HG02588 (cell line): Measurements from ENCODE around the gene DIDO1.
A peak's percentile ranks its signal among the peaks of the same experiment; 100 is the strongest.

Experiments
- ATAC-seq: cut with Tn5 transposase; IDR thresholded peaks from one replicate; pipeline ENCODE4 v1.9.1; 2021; ENCODE audit warnings: mild to moderate bottlenecking, moderate library complexity; ENCODE audit not compliant: unreplicated experiment

DIDO1 gene

GRCh38 chr20:62914436-62914835 lies 11.9 kb downstream of the DIDO1 start:
- no peak for ATAC-seq

- ATAC-seq: no peak
These were observed 13.2 kb downstream of the DIDO1 start for GRCh38 chr20:62913043-62913630.

- ATAC-seq: no peak
These were observed 14.5 kb downstream of the DIDO1 start for GRCh38 chr20:62911701-62912280.

DNA sequence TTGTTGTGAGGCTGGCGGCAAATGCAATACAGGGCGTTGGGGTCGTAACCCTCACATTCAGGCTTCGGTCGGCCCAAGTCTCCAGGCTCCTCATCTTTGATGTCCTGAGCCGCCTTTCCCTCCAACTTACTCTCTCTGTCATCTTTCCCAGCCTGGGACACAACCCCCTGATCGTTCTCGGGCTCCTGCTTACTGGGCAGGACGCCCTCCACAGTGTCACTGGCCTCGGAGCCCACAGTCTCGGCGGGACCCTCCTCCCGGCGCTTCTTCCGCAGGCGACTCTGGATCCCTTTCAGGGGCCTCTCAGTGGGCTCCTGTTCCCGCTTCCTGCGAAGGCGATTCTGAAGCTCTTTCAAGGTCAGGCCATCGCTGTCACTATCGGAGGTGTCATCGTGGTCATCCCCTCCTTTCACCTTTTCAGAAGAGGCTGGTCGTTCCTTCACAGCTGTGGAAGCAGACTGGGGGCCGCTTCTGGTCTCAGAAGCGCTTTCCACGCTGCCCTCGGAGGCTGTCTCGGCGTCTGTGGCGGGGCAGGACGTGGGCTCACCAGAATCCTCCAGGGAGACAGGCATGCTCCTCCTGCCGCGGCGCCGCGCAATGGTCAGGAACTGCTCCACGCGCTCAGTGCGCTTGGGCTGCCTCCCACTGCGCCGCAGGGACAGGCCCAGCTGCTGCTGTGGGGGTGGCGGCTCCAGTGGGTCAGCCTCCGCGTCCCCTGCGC lies 15.4 kb downstream of the DIDO1 start:
- no peak for ATAC-seq

- no peak for ATAC-seq
These were observed 16.0 kb downstream of the DIDO1 start for GRCh38 chr20:62910217-62910766.

DNA sequence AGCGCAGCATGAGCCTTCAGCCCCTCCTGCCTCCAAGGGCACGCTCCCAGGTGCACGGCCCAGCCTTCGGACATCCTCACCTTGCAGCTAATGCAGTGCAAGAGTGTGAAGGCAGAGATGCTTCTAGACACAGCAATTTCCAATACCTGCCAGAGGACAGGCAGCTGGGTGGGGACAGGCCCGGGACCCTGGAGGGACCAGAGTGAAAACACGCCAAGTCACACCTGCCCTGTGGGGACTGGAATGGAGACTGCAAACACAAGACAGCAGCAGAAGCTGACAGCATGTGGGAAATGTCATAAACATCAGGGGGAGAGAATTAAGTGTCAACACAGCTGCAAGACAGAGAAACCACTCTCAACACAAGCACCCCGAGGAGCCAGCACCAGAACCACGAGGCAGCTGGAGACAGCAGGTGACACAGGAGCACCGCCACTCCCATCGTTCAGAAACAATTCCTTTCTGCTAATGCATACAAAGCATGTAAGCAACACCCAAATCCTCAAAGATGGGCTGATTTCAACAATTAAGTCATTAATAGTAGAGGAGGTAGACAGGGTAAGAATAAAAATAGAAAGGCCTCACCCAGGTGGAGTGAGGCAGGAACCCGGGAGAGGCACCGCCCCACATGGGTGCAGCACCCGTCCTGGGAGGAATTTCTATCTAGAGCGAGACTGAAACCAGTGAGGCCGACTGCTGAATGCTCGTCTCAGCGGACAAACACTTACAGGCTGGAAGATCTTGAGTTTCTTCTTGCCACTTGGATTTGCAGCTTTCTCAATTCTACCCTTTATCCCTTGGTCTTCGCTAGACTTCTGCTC lies 17.1 kb downstream of the DIDO1 start:
- ATAC-seq: no peak

- ATAC-seq: no peak
These were observed 18.7 kb downstream of the DIDO1 start for GRCh38 chr20:62907384-62908317.

- ATAC-seq: no peak
These were observed 19.5 kb downstream of the DIDO1 start for GRCh38 chr20:62906647-62907375.

DNA sequence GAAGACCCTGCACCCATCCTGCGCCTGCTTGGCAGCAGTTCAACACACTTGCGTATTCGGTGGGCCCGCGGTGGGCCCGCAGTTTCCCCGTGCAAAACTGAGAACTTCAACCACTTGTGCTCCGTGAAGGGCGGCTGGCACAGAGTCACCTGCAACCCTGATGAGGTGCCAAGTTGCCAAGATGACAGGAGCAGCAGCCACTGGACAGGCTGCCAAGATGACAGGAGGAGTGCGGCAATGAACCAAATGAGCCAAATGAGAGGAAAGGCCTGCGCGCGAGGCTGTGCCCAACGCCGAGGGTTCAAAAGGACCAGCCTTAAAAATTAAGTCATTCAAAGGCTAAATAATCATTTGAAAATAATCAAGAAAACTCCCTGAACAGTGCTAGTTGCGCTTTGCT lies 20.1 kb downstream of the DIDO1 start:
- ATAC-seq: no peak

GRCh38 chr20:62905536-62906117 lies 20.7 kb downstream of the DIDO1 start:
- ATAC-seq: no peak

DNA sequence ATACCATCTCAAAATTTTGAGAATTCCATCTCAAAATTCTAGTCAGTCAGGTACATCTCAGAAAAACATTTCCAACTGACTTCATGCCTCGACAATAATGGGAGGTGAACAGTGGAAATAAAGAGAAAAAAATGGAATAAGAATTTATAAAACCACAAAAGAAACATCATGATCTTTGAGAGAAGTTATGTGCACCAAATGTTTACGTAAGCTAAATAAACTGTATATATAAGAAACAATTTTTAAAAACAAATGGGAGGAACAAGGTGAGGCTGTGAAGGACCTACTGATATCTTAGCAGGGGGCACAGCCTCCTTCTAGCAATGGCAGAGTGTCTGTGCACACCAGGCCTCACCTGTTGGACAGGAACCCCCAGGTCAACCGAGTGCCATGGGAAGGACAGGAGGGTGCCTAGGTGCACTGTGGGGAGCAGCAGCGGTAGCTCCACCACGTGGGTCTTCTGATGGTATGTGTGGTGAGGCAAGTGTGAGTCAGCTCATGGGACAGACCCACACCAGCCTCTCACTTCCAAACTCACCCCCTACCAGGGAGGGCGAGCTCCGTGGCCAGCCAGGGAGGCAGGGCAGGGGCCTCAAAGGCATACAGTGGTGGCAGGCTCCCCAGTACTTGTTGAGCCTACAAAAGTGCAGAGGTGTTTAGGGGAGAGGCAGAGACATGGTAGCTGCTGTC lies 23.2 kb downstream of the DIDO1 start:
- ATAC-seq: no peak

- no peak for ATAC-seq
These were observed 24.4 kb downstream of the DIDO1 start for GRCh38 chr20:62901891-62902290.

DNA sequence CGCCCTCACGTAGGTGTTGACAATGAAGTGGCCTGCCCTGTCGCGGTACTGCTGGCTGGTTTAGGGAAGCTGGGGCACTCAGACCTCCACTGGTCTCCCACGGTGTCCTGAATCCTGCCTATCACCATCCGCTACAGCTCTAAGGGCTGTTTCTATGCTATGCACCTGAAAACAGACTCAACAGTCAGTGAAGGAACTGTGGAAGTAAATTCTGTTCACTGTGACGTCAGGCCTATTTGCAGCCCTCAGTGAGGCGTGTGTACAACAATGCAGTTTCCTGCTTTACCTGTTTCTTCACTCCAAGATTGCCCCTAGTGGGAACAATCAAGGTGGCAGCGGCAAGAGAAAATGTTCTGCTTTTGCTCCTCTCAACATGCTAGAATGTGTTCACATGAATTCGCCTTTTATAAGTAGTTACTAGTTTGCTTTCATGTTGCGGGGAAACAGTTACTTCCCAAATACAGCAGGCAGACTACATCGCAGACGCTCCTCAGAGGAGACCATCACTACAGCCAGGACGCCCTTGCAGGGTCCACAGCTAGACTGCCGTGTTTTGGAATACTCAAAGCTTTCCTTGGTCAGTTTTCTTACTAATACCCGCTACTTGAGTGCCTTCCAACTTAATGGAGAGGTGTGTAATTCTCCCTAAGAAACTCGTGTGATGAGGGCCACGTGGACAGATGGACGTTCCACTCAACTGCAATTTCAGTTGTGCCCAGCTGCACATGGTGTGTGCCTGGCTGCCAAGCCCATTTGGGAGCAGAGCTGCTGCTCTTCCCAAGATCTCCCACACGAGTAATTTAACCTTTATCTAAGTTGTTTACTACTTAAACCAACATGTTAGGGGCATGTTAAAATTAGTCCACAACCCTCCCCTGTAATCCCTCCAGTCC lies 25.4 kb downstream of the DIDO1 start:
- ATAC-seq: peak; percentile 3

GRCh38 chr20:62900052-62900691 lies 26.1 kb downstream of the DIDO1 start:
- peak; percentile 71 for ATAC-seq

DNA sequence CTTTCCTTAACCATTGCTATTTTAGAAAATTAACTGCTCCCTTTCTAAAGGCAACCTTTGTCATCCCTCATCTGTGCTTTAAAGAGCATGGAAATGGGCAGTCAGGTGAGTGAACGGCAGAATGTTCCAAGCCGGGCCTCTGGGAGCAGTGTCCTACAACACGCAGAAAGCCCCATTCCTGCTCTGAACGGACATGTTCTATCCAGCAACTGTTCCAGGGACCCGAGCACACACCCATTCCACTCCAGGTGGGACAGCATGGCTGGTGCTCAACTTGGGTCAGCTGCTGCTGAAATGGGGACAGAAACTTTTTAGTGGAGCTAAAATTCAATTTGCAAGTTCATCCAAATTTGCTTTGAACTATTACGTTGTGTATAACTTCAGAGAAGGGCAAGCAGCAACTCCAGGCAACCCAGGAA lies 26.7 kb downstream of the DIDO1 start:
- no peak for ATAC-seq

DNA sequence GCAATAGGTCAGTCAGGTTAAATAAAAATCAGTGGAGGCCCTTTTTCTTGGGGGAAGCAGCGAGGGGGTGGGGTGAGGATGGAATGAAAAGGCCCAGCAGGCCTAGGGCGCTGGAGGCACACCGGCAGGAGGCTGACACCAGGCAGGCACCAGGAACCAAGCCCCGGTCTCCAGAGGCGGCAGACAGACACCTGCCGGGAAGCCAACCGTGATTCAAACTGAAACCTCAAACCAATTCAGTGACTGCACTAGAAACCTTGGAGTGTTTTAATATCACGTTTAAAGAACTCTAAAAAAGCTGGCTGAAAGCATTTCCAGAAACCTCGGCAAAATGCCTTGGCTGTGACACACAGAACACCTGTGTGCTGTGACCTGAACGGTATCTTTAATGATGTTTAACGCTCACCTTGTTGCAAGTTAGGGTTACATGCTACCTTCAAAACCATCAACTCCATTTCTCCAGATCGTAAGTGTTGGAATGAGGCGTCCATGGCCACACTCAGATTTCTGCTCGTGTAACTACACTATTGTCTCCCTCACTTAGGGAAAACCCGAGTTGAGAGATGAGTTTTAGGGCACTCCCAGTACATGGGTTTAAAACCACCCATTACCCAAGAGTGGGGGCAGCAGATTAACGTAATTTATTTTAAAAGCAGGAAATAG lies 27.2 kb downstream of the DIDO1 start:
- ATAC-seq: no peak
